ENCODE results near the gene ZMIZ2.

Gene ZMIZ2

DNA sequence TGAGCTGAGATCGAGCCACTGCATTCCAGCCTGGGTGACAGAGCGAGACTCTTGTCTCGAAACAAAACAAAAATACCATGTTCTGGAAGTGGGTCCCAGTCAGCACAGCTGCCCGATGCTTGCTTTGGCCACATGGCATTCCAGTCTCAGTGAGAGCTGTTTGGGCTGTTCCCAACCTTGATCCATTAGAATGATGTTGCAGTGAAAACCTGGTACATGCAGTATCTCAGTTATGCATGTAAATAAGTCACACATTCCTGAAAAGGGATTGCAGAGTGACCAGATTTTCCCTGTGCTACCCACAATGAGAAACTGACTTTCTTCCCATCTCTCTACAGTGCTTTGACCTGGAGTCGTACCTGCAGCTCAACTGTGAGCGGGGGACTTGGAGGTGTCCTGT, 15.4 kb downstream of the ZMIZ2 start:
- CTCF ChIA-PET, result no interaction called here
- TF ChIP-seq, protein P1, sequence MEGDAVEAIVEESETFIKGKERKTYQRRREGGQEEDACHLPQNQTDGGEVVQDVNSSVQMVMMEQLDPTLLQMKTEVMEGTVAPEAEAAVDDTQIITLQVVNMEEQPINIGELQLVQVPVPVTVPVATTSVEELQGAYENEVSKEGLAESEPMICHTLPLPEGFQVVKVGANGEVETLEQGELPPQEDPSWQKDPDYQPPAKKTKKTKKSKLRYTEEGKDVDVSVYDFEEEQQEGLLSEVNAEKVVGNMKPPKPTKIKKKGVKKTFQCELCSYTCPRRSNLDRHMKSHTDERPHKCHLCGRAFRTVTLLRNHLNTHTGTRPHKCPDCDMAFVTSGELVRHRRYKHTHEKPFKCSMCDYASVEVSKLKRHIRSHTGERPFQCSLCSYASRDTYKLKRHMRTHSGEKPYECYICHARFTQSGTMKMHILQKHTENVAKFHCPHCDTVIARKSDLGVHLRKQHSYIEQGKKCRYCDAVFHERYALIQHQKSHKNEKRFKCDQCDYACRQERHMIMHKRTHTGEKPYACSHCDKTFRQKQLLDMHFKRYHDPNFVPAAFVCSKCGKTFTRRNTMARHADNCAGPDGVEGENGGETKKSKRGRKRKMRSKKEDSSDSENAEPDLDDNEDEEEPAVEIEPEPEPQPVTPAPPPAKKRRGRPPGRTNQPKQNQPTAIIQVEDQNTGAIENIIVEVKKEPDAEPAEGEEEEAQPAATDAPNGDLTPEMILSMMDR (conservative IDR thresholded peaks at IDR 0.05; ENCODE audit: low read depth), result no peak
- POLR2A ChIA-PET (ENCODE audit: low non-redundant PET), result interaction anchor here (0.6 kb wide), 1 partner anchor 28 kb away, joined by 3 read pairs; no protein-coding TSS in a partner anchor
- peak overlapping the region; percentile 7 for H3K27ac ChIP-seq
- DNase-seq (ENCODE audit: low spot score), result no peak

DNA sequence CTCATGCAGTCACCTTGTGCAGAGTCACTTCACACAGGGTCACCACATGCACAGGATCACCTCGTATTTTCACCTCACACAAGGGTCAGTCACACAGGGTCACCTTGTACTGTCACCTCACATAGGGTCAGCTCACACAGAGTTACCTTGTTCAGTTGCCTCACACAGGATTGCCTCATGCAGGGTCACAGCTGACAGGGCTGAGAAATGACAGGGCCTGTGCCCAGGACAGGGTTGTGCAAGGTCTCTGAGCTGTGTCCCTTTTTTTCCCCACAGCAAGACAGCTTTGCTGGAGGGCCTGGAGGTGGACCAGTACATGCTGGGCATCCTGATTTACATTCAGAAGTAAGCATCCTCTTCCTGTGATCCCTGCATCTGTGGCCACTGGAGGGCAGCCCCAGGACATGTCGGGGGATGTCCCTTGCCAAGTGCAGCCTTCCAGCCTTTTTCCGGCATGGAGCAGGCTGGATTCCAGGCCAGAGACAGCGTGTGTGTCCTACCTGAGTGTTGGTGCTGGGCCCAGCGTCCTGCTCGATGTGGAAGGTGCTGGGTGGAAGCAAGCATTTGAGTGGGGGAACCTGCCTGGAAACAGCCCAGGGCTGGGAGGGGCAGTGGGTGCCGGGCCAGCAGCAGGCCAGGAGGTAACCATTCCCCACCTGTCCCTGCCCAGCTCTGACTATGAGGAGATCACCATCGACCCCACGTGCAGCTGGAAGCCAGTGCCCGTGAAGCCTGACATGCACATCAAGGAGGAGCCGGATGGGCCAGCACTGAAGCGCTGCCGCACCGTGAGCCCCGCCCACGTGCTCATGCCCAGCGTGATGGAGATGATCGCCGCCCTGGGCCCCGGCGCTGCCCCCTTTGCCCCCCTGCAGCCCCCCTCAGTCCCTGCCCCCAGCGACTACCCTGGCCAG, 16.3 kb downstream of the ZMIZ2 start:
- POLR2A ChIA-PET (ENCODE audit: low non-redundant PET), result interaction anchor here (0.6 kb wide), 1 partner anchor 27 kb away, joined by 3 read pairs; no protein-coding TSS in a partner anchor

DNA sequence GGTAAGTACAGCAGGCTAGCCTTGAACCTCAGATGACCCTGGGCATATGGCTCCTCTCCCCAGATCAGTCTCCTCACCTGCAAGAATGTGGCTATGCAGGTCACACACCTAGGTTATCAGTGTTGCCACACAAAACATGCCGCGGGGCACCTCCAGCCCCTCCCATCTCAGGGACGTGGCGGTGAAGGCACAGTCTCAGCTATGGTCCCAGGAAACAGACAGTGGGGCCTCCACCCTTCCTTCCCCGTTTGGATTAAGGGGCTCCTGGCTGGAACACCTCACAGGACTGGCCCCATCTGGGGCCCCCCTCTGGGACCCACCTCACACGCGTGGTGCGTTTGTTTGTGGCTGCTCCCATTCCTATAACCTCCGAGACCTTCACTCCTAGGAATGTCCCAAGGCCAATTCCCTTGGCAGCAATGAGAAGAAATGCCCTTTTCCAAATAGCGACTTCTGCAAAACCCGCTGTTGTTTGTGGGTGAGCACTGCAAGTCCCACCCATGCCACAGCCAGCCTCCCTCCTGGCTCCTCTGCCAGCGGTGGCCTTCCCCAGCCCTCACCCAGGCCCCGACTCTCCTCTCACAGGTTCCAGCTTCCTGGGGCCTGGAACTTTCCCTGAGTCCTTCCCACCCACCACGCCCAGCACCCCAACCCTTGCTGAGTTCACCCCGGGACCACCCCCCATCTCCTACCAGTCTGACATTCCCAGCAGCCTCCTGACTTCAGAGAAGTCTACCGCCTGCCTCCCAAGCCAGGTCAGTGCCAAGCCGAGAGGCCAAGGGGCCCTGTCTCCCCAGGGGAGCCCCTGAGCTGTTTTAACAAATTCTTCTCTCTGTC, 17.1 kb downstream of the ZMIZ2 start:
- TF ChIP-seq, protein P1 (conservative IDR thresholded peaks at IDR 0.05; ENCODE audit: low read depth), result no peak
- POLR2A ChIA-PET (ENCODE audit: low non-redundant PET), result no interaction called here
- DNase-seq (ENCODE audit: low spot score), result no peak
- CTCF ChIA-PET, result no interaction called here
- peak overlapping the region; percentile 72 for H3K27ac ChIP-seq

More for the DNA sequence above, 16.3 kb downstream of the ZMIZ2 start:
- TF ChIP-seq, protein P1 (conservative IDR thresholded peaks at IDR 0.05; ENCODE audit: low read depth), result no peak
- CTCF ChIA-PET, result no interaction called here
- H3K27ac ChIP-seq, result peak overlapping the region; percentile 7
- DNase-seq (ENCODE audit: low spot score), result no peak

DNA sequence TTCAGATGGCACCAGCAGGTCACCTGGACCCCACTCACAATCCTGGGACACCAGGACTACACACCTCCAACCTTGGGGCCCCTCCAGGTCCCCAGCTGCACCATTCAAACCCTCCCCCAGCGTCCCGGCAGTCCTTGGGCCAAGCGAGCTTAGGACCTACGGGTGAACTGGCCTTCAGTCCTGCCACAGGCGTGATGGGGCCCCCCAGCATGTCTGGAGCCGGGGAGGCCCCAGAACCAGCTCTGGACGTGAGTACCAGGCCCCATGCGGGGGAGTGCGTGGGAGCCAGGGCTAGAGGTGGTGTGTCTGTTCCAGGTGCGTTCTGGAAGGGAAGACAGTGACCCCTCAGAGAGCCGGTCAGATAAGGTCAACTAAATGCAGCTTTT, 17.8 kb downstream of the ZMIZ2 start:
- TF ChIP-seq, protein P1 (conservative IDR thresholded peaks at IDR 0.05; ENCODE audit: low read depth), result no peak
- CTCF ChIA-PET, result interaction anchor here (0.6 kb wide), 1 partner anchor 26 kb away, joined by 3 read pairs; no protein-coding TSS in a partner anchor
- H3K27ac ChIP-seq, result peak overlapping the region; percentile 72
- DNase-seq (ENCODE audit: low spot score), result no peak
- POLR2A ChIA-PET (ENCODE audit: low non-redundant PET), result no interaction called here

DNA sequence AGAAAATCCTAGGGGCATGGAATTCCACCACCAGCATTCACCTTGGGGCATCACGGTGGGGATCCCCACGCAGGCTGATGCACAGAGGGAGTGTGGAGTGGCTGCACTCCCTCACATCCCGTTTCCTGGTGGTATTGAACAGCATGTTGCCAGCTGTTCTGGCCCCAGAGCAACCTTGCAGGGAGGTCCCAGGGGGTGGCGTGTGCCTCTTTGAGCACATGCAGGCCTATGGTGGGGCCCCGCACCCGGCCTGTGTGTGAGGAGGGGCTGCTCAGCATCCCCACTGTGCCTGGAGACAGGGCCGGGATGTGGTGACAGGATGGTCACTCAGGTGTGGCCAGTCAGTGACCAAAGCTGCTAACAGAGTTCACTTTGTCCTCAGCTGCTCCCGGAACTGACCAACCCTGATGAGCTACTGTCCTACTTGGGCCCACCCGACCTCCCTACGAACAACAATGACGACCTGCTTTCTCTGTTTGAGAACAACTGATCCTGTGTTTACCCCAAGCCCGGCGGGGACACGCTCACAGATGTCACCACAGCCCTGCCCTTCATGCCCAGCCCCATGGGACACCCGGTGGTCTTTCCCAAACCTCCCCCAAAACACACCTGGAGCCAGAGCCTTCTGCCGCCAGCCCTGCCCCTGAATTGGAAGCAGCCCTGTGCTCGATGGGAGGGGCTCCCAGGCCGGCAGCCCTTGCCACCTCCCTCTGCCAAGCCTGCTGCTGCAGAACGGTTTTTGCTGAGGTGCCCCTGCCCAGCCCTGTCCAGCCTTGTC, 18.7 kb downstream of the ZMIZ2 start:
- ChIA-PET POLR2A (ENCODE audit: low non-redundant PET) (no interaction called here), CTCF (interaction anchor here (0.6 kb wide), 1 partner anchor 25 kb away, joined by 3 read pairs; no protein-coding TSS in a partner anchor)
- no peak for DNase-seq (ENCODE audit: low spot score)
- H3K27ac ChIP-seq, result peak overlapping the region; percentile 72
- TF ChIP-seq, protein P1 (conservative IDR thresholded peaks at IDR 0.05; ENCODE audit: low read depth), result no peak
